Activated gamma-delta T cell (primary cell): Measurements from ENCODE around the gene SKIC8.
"Not testable (repeated sequence)": the region's sequence is repeated elsewhere in the genome, so short reads cannot be mapped to it uniquely, and the experiment has no call there.

ENCODE experiments used
- DNase-seq: peaks from one replicate; lab custom pipeline; 2025; lab: John Stamatoyannopoulos, UW

The SKIC8 gene

GRCh38 chr15:78255421-78256043, 43.9 kb downstream of the SKIC8 start:
- DNase-seq = no peak

GRCh38 chr15:78251136-78251535, 48.3 kb downstream of the SKIC8 start:
- no peak for DNase-seq

GRCh38 chr15:78249131-78249530, 50.3 kb downstream of the SKIC8 start:
- no peak for DNase-seq

- DNase-seq = no peak
These were observed 51.5 kb downstream of the SKIC8 start for GRCh38 chr15:78247911-78248310.

- not testable (repeated sequence) for DNase-seq
These were observed 53.3 kb downstream of the SKIC8 start for GRCh38 chr15:78245976-78246620.

- DNase-seq = not testable (repeated sequence)
These were observed 54.0 kb downstream of the SKIC8 start for GRCh38 chr15:78245392-78245791.

- DNase-seq = no peak
These were observed 54.5 kb downstream of the SKIC8 start for GRCh38 chr15:78244893-78245292.

GRCh38 chr15:78244101-78244500, 55.3 kb downstream of the SKIC8 start:
- DNase-seq = no peak

- DNase-seq = no peak
These were observed 55.9 kb downstream of the SKIC8 start for GRCh38 chr15:78243491-78243941.

- no peak for DNase-seq
These were observed 56.4 kb downstream of the SKIC8 start for GRCh38 chr15:78243058-78243457.

- no peak for DNase-seq
These were observed 57.3 kb downstream of the SKIC8 start for GRCh38 chr15:78242128-78242527.

GRCh38 chr15:78241017-78241416, 58.4 kb downstream of the SKIC8 start:
- DNase-seq = peak; percentile 38

- DNase-seq = no peak
These were observed 59.6 kb downstream of the SKIC8 start for GRCh38 chr15:78239811-78240210.

- no peak for DNase-seq
These were observed 62.3 kb downstream of the SKIC8 start for GRCh38 chr15:78237146-78237545.

GRCh38 chr15:78236491-78236890, 62.9 kb downstream of the SKIC8 start:
- DNase-seq = no peak

- no peak for DNase-seq
These were observed 64.8 kb downstream of the SKIC8 start, which contains the start of gene ACSBG1 for GRCh38 chr15:78234515-78235040. Gene ACSBG1, minus strand, starts transcription at chr15:78234565. Its CDS starts 64 bp downstream, at chr15:78234501.

- no peak for DNase-seq
These were observed 65.9 kb downstream of the SKIC8 start for GRCh38 chr15:78233496-78233895.
